H4 (cell line): ENCODE data around the gene RTRAF. TPM values are rescaled to one million over a fixed set of nuclear protein-coding genes. Genes with fewer than 3 reads are reported as not detected.

Experiments
- DNase-seq: peaks from one replicate; pipeline ENCODE4 v3.0.0-alpha.2; 2015; ENCODE audit warnings: low spot score
- total RNA-seq: library from RNA; depleted of rRNA; stranded (reverse); fragments of >200 nt; shearing (Covaris generic); gene quantifications from 2 replicates; pipeline ENCODE4 v1.2.3, GENCODE V29; 2014

The RTRAF gene
- total RNA-seq, 1 experiment from 2014 or later: 175 TPM

GRCh38 chr14:52020866-52021717 is 31.7 kb downstream of the RTRAF start:
- no peak for DNase-seq

GRCh38 chr14:52021957-52022600 is 32.7 kb downstream of the RTRAF start:
- no peak for DNase-seq

GRCh38 chr14:52023518-52023917 is 34.2 kb downstream of the RTRAF start:
- no peak for DNase-seq

GRCh38 chr14:52025310-52025709 is 36.0 kb downstream of the RTRAF start:
- no peak for DNase-seq

GRCh38 chr14:52026017-52026660 is 36.8 kb downstream of the RTRAF start:
- DNase-seq: no peak

- DNase-seq: no peak
Observed at GRCh38 chr14:52026901-52027300, 37.6 kb downstream of the RTRAF start.

GRCh38 chr14:52029881-52030280 is 40.5 kb downstream of the RTRAF start:
- DNase-seq: no peak

GRCh38 chr14:52031781-52032180 is 42.4 kb downstream of the RTRAF start:
- DNase-seq: peak; percentile 24

GRCh38 chr14:52032204-52032801 is 43.0 kb downstream of the RTRAF start:
- DNase-seq: no peak

- DNase-seq: peak; percentile 46
Observed at GRCh38 chr14:52033101-52033642, 43.8 kb downstream of the RTRAF start.

- DNase-seq: no peak
Observed at GRCh38 chr14:52039124-52039815, 49.9 kb downstream of the RTRAF start.

- DNase-seq: no peak
Observed at GRCh38 chr14:52040598-52040997, 51.3 kb downstream of the RTRAF start.

GRCh38 chr14:52042371-52043289 is 53.3 kb downstream of the RTRAF start:
- no peak for DNase-seq

GRCh38 chr14:52043690-52044089 is 54.3 kb downstream of the RTRAF start:
- peak; percentile 49 for DNase-seq

GRCh38 chr14:52044791-52045522 is 55.6 kb downstream of the RTRAF start:
- no peak for DNase-seq

GRCh38 chr14:52046376-52046917 is 57.1 kb downstream of the RTRAF start:
- DNase-seq: no peak

- no peak for DNase-seq
Observed at GRCh38 chr14:52048116-52048515, 58.8 kb downstream of the RTRAF start.

- DNase-seq: no peak
Observed at GRCh38 chr14:52048641-52049204, 59.4 kb downstream of the RTRAF start.

GRCh38 chr14:52049271-52049670 is 59.9 kb downstream of the RTRAF start:
- no peak for DNase-seq
